ENCODE results near the gene VTI1A.

GRCh38 chr10:112801004-112801403 lies 354.0 kb downstream of the VTI1A start:
- TF ChIP-seq ID3 (CRISPR knock-in tag; IDR thresholded peaks at IDR 0.05) (no peak), ID3 (tag; IDR thresholded peaks at IDR 0.05) (no peak), CTCF (IDR thresholded peaks at IDR 0.05 in 2 of 3, conservative IDR thresholded peaks at IDR 0.05 in 1 of 3; ENCODE audit: insufficient read depth in 2 of 3, low read depth in 1 of 3, low read length in 3 of 3) (no peak), CHD2 (IDR thresholded peaks at IDR 0.05; ENCODE audit: low read depth, low read length) (no peak), FIP1L1 (IDR thresholded peaks at IDR 0.05; ENCODE audit: low read depth, low read length, poor library complexity, severe bottlenecking) (no peak), ZFX (CRISPR knock-in tag; IDR thresholded peaks at IDR 0.05) (no peak), CREM (IDR thresholded peaks at IDR 0.05; ENCODE audit: low read depth) (no peak), YY1 (IDR thresholded peaks at IDR 0.05; ENCODE audit: borderline replicate concordance in 1 of 3, control insufficient read depth in 1 of 3, extremely low read depth in 1 of 3, insufficient read depth in 3 of 3, insufficient read length in 1 of 3, insufficient replicate concordance in 2 of 3, low read depth in 1 of 3, low read length in 2 of 3) (no peak), ZKSCAN1 (IDR thresholded peaks at IDR 0.05; ENCODE audit: low read depth, low read length) (no peak), ZNF584 (CRISPR knock-in tag; IDR thresholded peaks at IDR 0.05; ENCODE audit: low read depth) (no peak), CHD4 (IDR thresholded peaks at IDR 0.05; ENCODE audit: insufficient read depth, insufficient replicate concordance, low read depth, low read length, poor library complexity, severe bottlenecking) (no peak), ZNF717 (CRISPR knock-in tag; IDR thresholded peaks at IDR 0.05) (no peak), RFX5 (IDR thresholded peaks at IDR 0.05; ENCODE audit: low read depth, low read length) (no peak), MTA3 (IDR thresholded peaks at IDR 0.05; ENCODE audit: borderline replicate concordance) (no peak)

Measured in K562 (cell line).